A673 (cell line): ENCODE data around the gene CXADR. TPM values are rescaled to one million over a fixed set of nuclear protein-coding genes. Genes with fewer than 3 reads are reported as not detected.

ENCODE experiments used
- BruUV-seq: library from RNA; stranded (reverse); fragments of 400-500 nt; replicated peaks from 2 replicates; lab custom pipeline; 2021; lab: Mats Ljungman, UMichigan
- CTCF ChIA-PET: fragments of 300-600 bp; sonication (Branson Sonifier 250); formaldehyde crosslinking; loops from one replicate; lab custom pipeline; 2022; ENCODE audit warnings: antibody characterized with exemption; lab: Charles Lee
- POLR2A ChIA-PET: fragments of 300-600 bp; sonication (Branson Sonifier 250); formaldehyde crosslinking; loops from one replicate; lab custom pipeline; 2022; ENCODE audit warnings: antibody characterized with exemption; ENCODE audit not compliant: low non-redundant PET; lab: Charles Lee
- DNase-seq: peaks from one replicate; pipeline ENCODE4 v3.0.0-alpha.2; 2015; ENCODE audit warnings: low spot score
- H3K27ac ChIP-seq: fragments of 200-600 bp; sonication (generic); 2 replicates; pipeline ENCODE4 v1.5.1; 2016; ENCODE audit warnings: mixed run types, low read depth, mild to moderate bottlenecking, mixed read lengths, antibody characterized with exemption, low read length; ENCODE audit not compliant: poor library complexity, severe bottlenecking
- H3K27me3 ChIP-seq: fragments of 200-600 bp; sonication (generic); replicated peaks from 2 replicates; pipeline ENCODE4 v1.6.1; 2017; ENCODE audit warnings: mixed run types, low read depth, mild to moderate bottlenecking, mixed read lengths, antibody characterized with exemption, low read length; ENCODE audit not compliant: insufficient read depth, poor library complexity
- H3K36me3 ChIP-seq: fragments of 200-600 bp; sonication (generic); 2 replicates; pipeline ENCODE4 v1.6.1; 2016; ENCODE audit warnings: mixed run types, mild to moderate bottlenecking, mixed read lengths, antibody characterized with exemption, low read length; ENCODE audit not compliant: insufficient read depth, poor library complexity, severe bottlenecking
- H3K4me1 ChIP-seq: fragments of 200-600 bp; sonication (generic); 2 replicates; pipeline ENCODE4 v1.6.1; 2017; ENCODE audit warnings: mixed run types, mild to moderate bottlenecking, mixed read lengths, antibody characterized with exemption, low read length; ENCODE audit not compliant: insufficient read depth, poor library complexity, severe bottlenecking
- H3K4me3 ChIP-seq: fragments of 200-600 bp; sonication (generic); 2 replicates; pipeline ENCODE4 v1.5.1; 2016; ENCODE audit warnings: low read depth, mixed run types, mild to moderate bottlenecking, mixed read lengths, low read length; ENCODE audit not compliant: poor library complexity, severe bottlenecking
- H3K9me3 ChIP-seq: fragments of 200-600 bp; sonication (generic); 2 replicates; pipeline ENCODE4 v1.6.1; 2016; ENCODE audit warnings: mixed run types, low read depth, mild to moderate bottlenecking, mixed read lengths, antibody characterized with exemption, low read length; ENCODE audit not compliant: poor library complexity, severe bottlenecking
- CTCF ChIP-seq: fragments of 300-800, 200-600 bp; sonication (generic); conservative IDR thresholded peaks from 2 replicates; pipeline ENCODE4 v1.5.1; 2017; ENCODE audit warnings: low read depth, mild to moderate bottlenecking, antibody characterized with exemption, low read length, moderate library complexity, mixed read lengths
- EZH2 ChIP-seq: fragments of 200-600 bp; sonication (generic); IDR thresholded peaks from 2 replicates; pipeline ENCODE4 v1.6.1; 2017; ENCODE audit warnings: borderline replicate concordance, low read depth, mild to moderate bottlenecking, mixed read lengths, antibody characterized with exemption, low read length; ENCODE audit not compliant: poor library complexity, severe bottlenecking
- intact Hi-C: fragments of 100-400 bp; cut with micrococcal nuclease; formaldehyde crosslinking; loops from one replicate; pipeline ENCODE4 v1.10.0; 2022; ENCODE audit not compliant: unreplicated experiment
- total RNA-seq: library from RNA; stranded (reverse); gene quantifications from 2 replicates; pipeline ENCODE4 v1.2.3, GENCODE V29; 2021

The CXADR gene
- total RNA-seq, 1 experiment from 2014 or later = 17.7 TPM

DNA sequence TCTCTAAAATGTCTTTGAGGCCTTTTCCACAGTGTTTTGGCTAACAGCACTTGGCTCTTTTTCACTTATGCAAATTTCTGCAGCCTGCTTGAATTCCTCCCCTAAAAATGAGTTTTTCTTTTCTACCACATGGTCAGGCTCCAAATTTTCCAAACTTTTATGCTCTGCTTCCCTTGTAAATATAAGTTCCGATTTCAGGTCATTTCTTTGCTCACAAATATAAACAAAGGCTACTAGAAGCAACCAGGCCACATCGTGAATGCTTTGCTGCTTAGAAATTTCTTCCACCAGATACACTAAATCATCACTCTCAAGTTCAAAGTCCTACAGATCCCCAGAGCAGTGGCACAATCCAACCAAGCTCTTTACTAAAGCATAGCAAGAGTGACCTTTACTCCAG, 128.0 kb downstream of the CXADR start:
- ChIA-PET CTCF (no interaction called here), POLR2A (no interaction called here)
- Histone ChIP-seq H3K27ac (no peak overlapping the region), H3K36me3 (no peaks in the 10 kb centered on the region), H3K4me1 (no peaks in the 10 kb centered on the region), H3K27me3 (no peaks in the 10 kb centered on the region), H3K4me3 (no peak overlapping the region), H3K9me3 (no peaks in the 10 kb centered on the region)
- no TSS peak for BruUV-seq
- no peak for TF ChIP-seq EZH2
- no peak for TF ChIP-seq CTCF
- no peak for DNase-seq
- intact Hi-C loops = no loop called here

Other genes starting within 250 kb of the CXADR start
- 63.0 and 76.8 TPM in 2 replicates for gene BTG3, start 99.9 kb downstream of the CXADR start, total RNA-seq